GF-D8 (cell line): ENCODE data around the gene NLRX1.
A peak's percentile ranks its signal among the peaks of the same experiment; 100 is the strongest.
"Not testable (repeated sequence)": the region's sequence is repeated elsewhere in the genome, so short reads cannot be mapped to it uniquely, and the experiment has no call there.

Experiments used
- DNase-seq: peaks from one replicate; lab custom pipeline; 2025; lab: John Stamatoyannopoulos, UW

The NLRX1 gene

GRCh38 chr11:119153049-119153818 is 15.3 kb upstream of the NLRX1 start:
- DNase-seq = no peak

- no peak for DNase-seq
Observed at GRCh38 chr11:119154178-119154577, 14.3 kb upstream of the NLRX1 start.

GRCh38 chr11:119155733-119156492 is 12.6 kb upstream of the NLRX1 start:
- peak; percentile 34 for DNase-seq

GRCh38 chr11:119156496-119156895 is 12.0 kb upstream of the NLRX1 start:
- DNase-seq = no peak

- no peak for DNase-seq
Observed at GRCh38 chr11:119157063-119157462, 11.5 kb upstream of the NLRX1 start.

- no peak for DNase-seq
Observed at GRCh38 chr11:119158467-119158866, 10.1 kb upstream of the NLRX1 start.

- no peak for DNase-seq
Observed at GRCh38 chr11:119160151-119160550, 8.4 kb upstream of the NLRX1 start.

GRCh38 chr11:119161871-119162270 is 6.7 kb upstream of the NLRX1 start:
- DNase-seq = no peak

- no peak for DNase-seq
Observed at GRCh38 chr11:119166368-119167076, 2.0 kb upstream of the NLRX1 start.

- not testable (repeated sequence) for DNase-seq
Observed at GRCh38 chr11:119167077-119167458, 1.5 kb upstream of the NLRX1 start.

- DNase-seq = no peak
Observed at GRCh38 chr11:119167933-119168332, 592 bp upstream of the NLRX1 start.

- DNase-seq = peak; percentile 39
Observed at GRCh38 chr11:119169282-119169719, 776 bp downstream of the NLRX1 start.

- DNase-seq = peak; percentile 26
Observed at GRCh38 chr11:119172513-119172912, 4.0 kb downstream of the NLRX1 start.

GRCh38 chr11:119173453-119173852 is 4.9 kb downstream of the NLRX1 start:
- DNase-seq = no peak

- DNase-seq = no peak
Observed at GRCh38 chr11:119175493-119176077, 7.1 kb downstream of the NLRX1 start.

- DNase-seq = peak; percentile 32
Observed at GRCh38 chr11:119178166-119178680, 9.7 kb downstream of the NLRX1 start.

GRCh38 chr11:119179342-119179741 is 10.8 kb downstream of the NLRX1 start:
- no peak for DNase-seq

- DNase-seq = no peak
Observed at GRCh38 chr11:119179983-119180382, 11.5 kb downstream of the NLRX1 start.

GRCh38 chr11:119180729-119181676 is 12.5 kb downstream of the NLRX1 start:
- no peak for DNase-seq

- DNase-seq = peak; percentile 86
Observed at GRCh38 chr11:119181677-119182412, 13.3 kb downstream of the NLRX1 start.
